ENCODE results near the gene AATF. TPM values are rescaled to one million over a fixed set of nuclear protein-coding genes. Genes with fewer than 3 reads are reported as not detected.

AATF gene
- polyA plus RNA-seq, 3 donors = 24.3 to 57.9 (median 41.1) TPM

DNA sequence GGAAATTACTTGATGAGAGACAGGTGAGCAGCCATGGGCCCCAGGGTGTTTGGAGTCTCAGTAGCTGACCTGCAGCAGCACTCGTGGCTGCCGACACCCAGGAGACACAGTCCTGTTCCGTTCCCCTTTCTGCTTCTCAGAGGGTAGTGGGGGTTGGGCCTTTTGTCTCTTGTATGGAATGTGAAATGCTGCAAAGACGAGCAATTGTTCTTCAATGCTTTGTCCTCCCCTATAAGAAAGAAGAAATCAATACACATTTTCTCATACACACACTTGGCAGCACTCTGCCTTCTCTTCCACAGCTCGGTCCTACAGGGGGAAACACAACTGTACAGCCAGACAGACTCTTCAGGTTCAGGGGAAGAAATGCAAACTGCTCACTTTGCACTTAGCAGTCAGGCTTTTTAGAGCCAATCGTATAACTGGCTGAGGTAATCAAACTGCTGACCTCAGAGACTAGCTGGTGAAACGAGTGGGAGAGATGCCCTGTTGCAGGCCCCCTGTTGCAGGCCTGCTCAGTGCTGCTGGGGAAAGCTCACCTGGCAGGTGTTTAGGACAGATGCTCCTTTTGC lies 96.7 kb downstream of the AATF start:
- H3K4me1 ChIP-seq (ENCODE audit: control insufficient read depth in 1 of 2, insufficient read depth in 2 of 2, low read length in 2 of 2) = no peaks in the 10 kb centered on the region
- H4K20me1 ChIP-seq (ENCODE audit: insufficient read depth, low read length) = peaks cover 3% of the 10 kb centered on the region
- Mint-ChIP-seq H3K4me1 (peaks cover 3% of the 10 kb centered on the region), H3K27me3 (ENCODE audit: low read depth in 3 of 3) (no peaks in the 10 kb centered on the region), H3K9me3 (no peaks in the 10 kb centered on the region), H3K4me3 (no peak overlapping the region), H3K27ac (peak overlapping the region in 1 of 7 donors; percentile 53), H3K36me3 (peaks cover 34 to 67% of the 10 kb centered on the region in 2 donors)
- no peaks in the 10 kb centered on the region for H3K79me2 ChIP-seq (ENCODE audit: insufficient read depth, low read length)
- H3K27ac ChIP-seq (ENCODE audit: low read depth in 1 of 2, low read length in 2 of 2) = no peak overlapping the region
- no peaks in the 10 kb centered on the region for H3K27me3 ChIP-seq (ENCODE audit: control insufficient read depth in 2 of 2, insufficient read depth in 2 of 2, low read length in 2 of 2)
- 84% methylated on average over 5 of the region's 7 CpGs for WGBS (ENCODE audit: insufficient coverage)
- intact Hi-C loops (cut with micrococcal nuclease) = loop anchor here (5.0 kb wide), 2 partner anchors 418 to 443 kb away; partner anchors contain the start of gene MRM1 (in 2 of the 2)
- no peaks in the 10 kb centered on the region for H3K9me3 ChIP-seq (replicated peaks in 1 of 2; ENCODE audit: control insufficient read depth in 1 of 2, insufficient read depth in 1 of 2, low read length in 2 of 2)
- no peak overlapping the region for H3K9ac ChIP-seq (ENCODE audit: insufficient read depth, low read length, poor library complexity, severe bottlenecking)
- no peak overlapping the region for H3K4me2 ChIP-seq (replicated peaks; ENCODE audit: extremely low read depth, low read length, poor library complexity, severe bottlenecking)
- H2AFZ ChIP-seq (ENCODE audit: insufficient read depth, low read depth, low read length, poor library complexity, severe bottlenecking) = no peak overlapping the region
- no peak overlapping the region for H3K4me3 ChIP-seq (replicated peaks in 1 of 3; ENCODE audit: low read depth in 2 of 3, low read length in 3 of 3)
- TF ChIP-seq, protein P1, sequence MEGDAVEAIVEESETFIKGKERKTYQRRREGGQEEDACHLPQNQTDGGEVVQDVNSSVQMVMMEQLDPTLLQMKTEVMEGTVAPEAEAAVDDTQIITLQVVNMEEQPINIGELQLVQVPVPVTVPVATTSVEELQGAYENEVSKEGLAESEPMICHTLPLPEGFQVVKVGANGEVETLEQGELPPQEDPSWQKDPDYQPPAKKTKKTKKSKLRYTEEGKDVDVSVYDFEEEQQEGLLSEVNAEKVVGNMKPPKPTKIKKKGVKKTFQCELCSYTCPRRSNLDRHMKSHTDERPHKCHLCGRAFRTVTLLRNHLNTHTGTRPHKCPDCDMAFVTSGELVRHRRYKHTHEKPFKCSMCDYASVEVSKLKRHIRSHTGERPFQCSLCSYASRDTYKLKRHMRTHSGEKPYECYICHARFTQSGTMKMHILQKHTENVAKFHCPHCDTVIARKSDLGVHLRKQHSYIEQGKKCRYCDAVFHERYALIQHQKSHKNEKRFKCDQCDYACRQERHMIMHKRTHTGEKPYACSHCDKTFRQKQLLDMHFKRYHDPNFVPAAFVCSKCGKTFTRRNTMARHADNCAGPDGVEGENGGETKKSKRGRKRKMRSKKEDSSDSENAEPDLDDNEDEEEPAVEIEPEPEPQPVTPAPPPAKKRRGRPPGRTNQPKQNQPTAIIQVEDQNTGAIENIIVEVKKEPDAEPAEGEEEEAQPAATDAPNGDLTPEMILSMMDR (IDR thresholded peaks at IDR 0.05) = no peak
- H3K36me3 ChIP-seq (replicated peaks in 1 of 2; ENCODE audit: control insufficient read depth in 1 of 2, insufficient read depth in 2 of 2, low read length in 2 of 2) = peaks cover 24 to 62% of the 10 kb centered on the region in 2 donors
- no peak for DNase-seq

DNA sequence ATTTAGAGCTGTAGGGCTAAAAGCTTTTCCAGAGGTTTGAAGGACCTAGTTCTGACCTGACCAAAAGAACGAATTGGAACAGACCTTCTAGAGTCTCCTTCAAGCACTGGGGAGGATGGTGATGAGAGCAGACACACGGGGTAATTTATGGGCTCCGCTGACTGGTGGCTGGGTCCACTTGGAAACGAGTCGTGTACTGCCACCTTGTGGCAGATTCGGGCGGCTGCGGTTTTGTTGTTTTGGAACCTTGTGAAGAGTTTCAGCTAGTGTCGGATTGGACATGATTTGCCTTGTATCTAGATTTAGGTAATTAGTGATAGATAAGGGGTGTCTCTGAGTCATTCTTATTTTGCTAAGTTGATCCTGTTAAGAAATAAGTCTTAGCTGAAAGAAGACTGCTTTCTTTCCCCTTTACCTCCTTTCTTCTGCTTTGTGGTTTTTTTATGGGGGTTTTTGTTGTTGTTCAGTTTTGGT lies 98.9 kb downstream of the AATF start:
- Histone ChIP-seq H2AFZ (ENCODE audit: insufficient read depth, low read depth, low read length, poor library complexity, severe bottlenecking) (no peak overlapping the region), H4K20me1 (ENCODE audit: insufficient read depth, low read length) (peaks cover 10% of the 10 kb centered on the region), H3K9me3 (replicated peaks in 1 of 2; ENCODE audit: control insufficient read depth in 1 of 2, insufficient read depth in 1 of 2, low read length in 2 of 2) (no peaks in the 10 kb centered on the region), H3K4me3 (replicated peaks in 1 of 3; ENCODE audit: low read depth in 2 of 3, low read length in 3 of 3) (no peak overlapping the region), H3K4me1 (ENCODE audit: control insufficient read depth in 1 of 2, insufficient read depth in 2 of 2, low read length in 2 of 2) (no peaks in the 10 kb centered on the region), H3K4me2 (replicated peaks; ENCODE audit: extremely low read depth, low read length, poor library complexity, severe bottlenecking) (no peak overlapping the region), H3K27ac (ENCODE audit: low read depth in 1 of 2, low read length in 2 of 2) (no peak overlapping the region), H3K36me3 (replicated peaks in 1 of 2; ENCODE audit: control insufficient read depth in 1 of 2, insufficient read depth in 2 of 2, low read length in 2 of 2) (peaks cover 38 to 80% of the 10 kb centered on the region in 2 donors), H3K9ac (ENCODE audit: insufficient read depth, low read length, poor library complexity, severe bottlenecking) (no peak overlapping the region), H3K27me3 (ENCODE audit: control insufficient read depth in 2 of 2, insufficient read depth in 2 of 2, low read length in 2 of 2) (no peaks in the 10 kb centered on the region), H3K79me2 (ENCODE audit: insufficient read depth, low read length) (no peaks in the 10 kb centered on the region)
- peaks cover 3% of the 10 kb centered on the region for H3K4me1 Mint-ChIP-seq
- TF ChIP-seq, protein P1 (IDR thresholded peaks at IDR 0.05) = peak; percentile 76
- 8% methylated on average over 9 of the region's 9 CpGs for WGBS (ENCODE audit: insufficient coverage)
- no peaks in the 10 kb centered on the region for H3K9me3 Mint-ChIP-seq
- peak overlapping the region in 2 of 7 donors; percentile 28 to 55 for H3K27ac Mint-ChIP-seq
- intact Hi-C loops (cut with micrococcal nuclease) = loop anchor here (1.0 to 5.0 kb wide), 3 partner anchors 418 to 445 kb away; partner anchors contain the start of gene MRM1 (in 2 of the 2)
- no peaks in the 10 kb centered on the region for H3K27me3 Mint-ChIP-seq (ENCODE audit: low read depth in 3 of 3)
- no peak overlapping the region for H3K4me3 Mint-ChIP-seq
- H3K36me3 Mint-ChIP-seq = peaks cover 50 to 78% of the 10 kb centered on the region in 2 donors
- DNase-seq = peak; percentile 50 to 66 (median 57)
